Measurements from ENCODE around the gene STAT3. TPM values are rescaled to one million over a fixed set of nuclear protein-coding genes. Genes with fewer than 3 reads are reported as not detected.
"Not testable (repeated sequence)": the region's sequence is repeated elsewhere in the genome, so short reads cannot be mapped to it uniquely, and the experiment has no call there.

Gene STAT3
- total and polyA plus RNA-seq, 2 of the 13 experiments (the other 11 are each of a cell fraction or from before 2014, with no cell fraction given) = 61.8 to 62.4 TPM

DNA sequence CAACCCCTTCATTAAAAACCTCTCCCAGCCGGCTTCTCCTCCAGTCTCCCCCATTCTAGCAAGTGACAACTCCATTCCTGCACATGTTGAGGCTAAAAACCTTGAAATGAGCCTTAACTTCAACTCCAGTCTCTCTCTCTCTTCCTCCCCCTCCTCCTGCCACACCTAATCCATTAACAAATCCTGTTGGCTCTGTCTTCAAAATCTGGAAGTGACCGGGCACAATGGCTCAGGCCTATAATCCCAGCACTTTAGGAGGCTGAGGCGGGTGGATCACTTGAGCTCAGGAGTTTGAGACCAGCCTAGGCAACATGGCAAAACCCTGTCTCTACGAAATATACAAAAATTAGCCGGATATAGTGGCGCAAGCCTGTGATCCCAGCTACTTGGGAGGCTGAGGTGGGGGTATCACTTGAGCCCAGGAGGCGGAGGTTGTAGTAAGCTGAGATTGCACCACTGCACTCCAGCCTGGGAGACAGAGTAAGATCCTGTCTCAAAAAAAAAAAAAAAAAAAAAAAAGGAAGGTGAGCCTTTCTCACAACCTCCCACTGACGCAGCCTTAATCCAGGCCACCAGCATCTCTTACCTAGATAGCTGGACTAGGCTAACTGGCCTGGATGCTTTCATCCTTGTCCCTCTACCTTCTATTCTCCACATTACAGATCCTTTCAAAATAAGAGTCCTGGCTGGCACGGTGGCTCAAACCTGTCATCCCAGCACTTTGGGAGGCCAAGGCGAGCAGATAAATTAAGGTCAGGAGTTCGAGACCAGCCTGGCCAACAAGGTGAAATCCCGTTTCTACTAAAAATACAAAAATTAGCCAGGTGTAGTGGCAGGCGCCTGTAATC, 21.8 kb downstream of the STAT3 start:
- WGBS (ENCODE audit: low lambda C conversion rate) = 88% methylated on average over 13 of the region's 13 CpGs
- H3K4me3 ChIP-seq (replicated peaks in 1 of 3; ENCODE audit: insufficient read depth in 1 of 3, low read depth in 2 of 3, low read length in 3 of 3); BruUV-seq (replicated peaks); H3K36me3 ChIP-seq (replicated peaks in 1 of 2; ENCODE audit: control insufficient read depth in 1 of 2, insufficient read depth in 2 of 2, low read length in 2 of 2); CTCF ChIA-PET (ENCODE audit: low intra/inter-chr PET ratio, low total read pairs); H3K4me2 ChIP-seq (ENCODE audit: low read depth, low read length); intact Hi-C loops (cut with micrococcal nuclease; ENCODE audit: unreplicated experiment); H3K9ac ChIP-seq (ENCODE audit: insufficient read depth, low read depth, low read length); FAIRE-seq; H2AFZ ChIP-seq (ENCODE audit: low read length); H3K9me3 ChIP-seq (ENCODE audit: low read length); DNase-seq (ENCODE audit: low spot score); H3K27me3 ChIP-seq (ENCODE audit: control insufficient read depth in 1 of 2, insufficient read depth in 2 of 2, low read length in 2 of 2); in situ Hi-C loops (cut with HindIII; ENCODE audit: extremely low pct_ligation_motif_present, low pct_unique_long_range_greater_than_20kb); TF ChIP-seq LCORL (IDR thresholded peaks at IDR 0.05): not testable (repeated sequence)
- peaks cover 73% of the 10 kb centered on the region for H3K79me2 ChIP-seq (ENCODE audit: insufficient read depth, low read length)
- H4K20me1 ChIP-seq (ENCODE audit: insufficient read depth, low read length) = peaks cover 34% of the 10 kb centered on the region
- TF ChIP-seq, protein P1, sequence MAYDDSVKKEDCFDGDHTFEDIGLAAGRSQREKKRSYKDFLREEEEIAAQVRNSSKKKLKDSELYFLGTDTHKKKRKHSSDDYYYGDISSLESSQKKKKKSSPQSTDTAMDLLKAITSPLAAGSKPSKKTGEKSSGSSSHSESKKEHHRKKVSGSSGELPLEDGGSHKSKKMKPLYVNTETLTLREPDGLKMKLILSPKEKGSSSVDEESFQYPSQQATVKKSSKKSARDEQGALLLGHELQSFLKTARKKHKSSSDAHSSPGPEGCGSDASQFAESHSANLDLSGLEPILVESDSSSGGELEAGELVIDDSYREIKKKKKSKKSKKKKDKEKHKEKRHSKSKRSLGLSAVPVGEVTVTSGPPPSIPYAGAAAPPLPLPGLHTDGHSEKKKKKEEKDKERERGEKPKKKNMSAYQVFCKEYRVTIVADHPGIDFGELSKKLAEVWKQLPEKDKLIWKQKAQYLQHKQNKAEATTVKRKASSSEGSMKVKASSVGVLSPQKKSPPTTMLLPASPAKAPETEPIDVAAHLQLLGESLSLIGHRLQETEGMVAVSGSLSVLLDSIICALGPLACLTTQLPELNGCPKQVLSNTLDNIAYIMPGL (CRISPR knock-in tag; IDR thresholded peaks at IDR 0.05; ENCODE audit: borderline replicate concordance in 1 of 2, low read depth in 1 of 2) = peak in 1 of 2 experiments; percentile 28; a peak in 1 of 4 replicates
- 0 out of 2 replicates have a peak, but pooled peaks have one; percentile 75 for TF ChIP-seq ZNF383 (CRISPR knock-in tag; IDR thresholded peaks at IDR 0.05; ENCODE audit: borderline replicate concordance)
- peak; percentile 100 for TF ChIP-seq MYNN (CRISPR knock-in tag; IDR thresholded peaks at IDR 0.05; ENCODE audit: low read depth)
- TF ChIP-seq LCORL (CRISPR knock-in tag; IDR thresholded peaks at IDR 0.05) = 0 out of 2 replicates have a peak, but pooled peaks have one; percentile 1
- 0 out of 2 replicates have a peak, but pooled peaks have one; percentile 35 for TF ChIP-seq NFKB2 (CRISPR knock-in tag; IDR thresholded peaks at IDR 0.05; ENCODE audit: borderline replicate concordance)
- TF ChIP-seq ARNTL (CRISPR knock-in tag; IDR thresholded peaks at IDR 0.05) = 0 out of 2 replicates have a peak, but pooled peaks have one; percentile 50
- 0 out of 2 replicates have a peak, but pooled peaks have one; percentile 46 for TF ChIP-seq ZNF292 (CRISPR knock-in tag; IDR thresholded peaks at IDR 0.05; ENCODE audit: borderline replicate concordance, low read depth)
- 0 out of 3 replicates have a peak, but pooled peaks have one; percentile 25 for ATAC-seq
- H3K4me1 ChIP-seq (ENCODE audit: insufficient read depth, low read length) = peaks cover 52% of the 10 kb centered on the region
- H3K27ac ChIP-seq (ENCODE audit: extremely low read length, insufficient read depth, low read length) = peak overlapping the region; percentile 52
- POLR2A ChIA-PET = interaction anchor here (0.7 to 3.6 kb wide), 4 partner anchors 12 to 348 kb away, joined by 3 to 10 read pairs (median 4); partner anchors contain the start of gene STAT3
